Embryonic facial prominence (tissue), 1 donor: ENCODE measurements around the gene TEX22.

Experiments
- DNase-seq: peaks from one replicate; pipeline ENCODE4 v3.0.0-alpha.2; 2016; ENCODE audit errors: extremely low spot score

Gene TEX22

GRCh38 chr14:105420974-105421674 lies 22.8 kb downstream of the TEX22 start:
- DNase-seq: no peak

GRCh38 chr14:105421723-105422615 lies 23.6 kb downstream of the TEX22 start:
- no peak for DNase-seq

- no peak for DNase-seq
Measured at GRCh38 chr14:105422695-105423487, 24.6 kb downstream of the TEX22 start.

GRCh38 chr14:105423488-105424195 lies 25.3 kb downstream of the TEX22 start:
- no peak for DNase-seq

GRCh38 chr14:105424861-105425260 lies 26.5 kb downstream of the TEX22 start:
- DNase-seq: no peak

- no peak for DNase-seq
Measured at GRCh38 chr14:105425823-105426247, 27.5 kb downstream of the TEX22 start.

GRCh38 chr14:105426416-105427130 lies 28.2 kb downstream of the TEX22 start:
- no peak for DNase-seq

GRCh38 chr14:105427412-105427811 lies 29.1 kb downstream of the TEX22 start:
- DNase-seq: no peak

- no peak for DNase-seq
Measured at GRCh38 chr14:105427936-105428485, 29.7 kb downstream of the TEX22 start.

- DNase-seq: no peak
Measured at GRCh38 chr14:105430042-105430441, 31.7 kb downstream of the TEX22 start.

- DNase-seq: no peak
Measured at GRCh38 chr14:105430565-105430964, 32.2 kb downstream of the TEX22 start.

- no peak for DNase-seq
Measured at GRCh38 chr14:105431256-105431655, 32.9 kb downstream of the TEX22 start.

GRCh38 chr14:105432657-105433056 lies 34.3 kb downstream of the TEX22 start:
- DNase-seq: no peak

- no peak for DNase-seq
Measured at GRCh38 chr14:105433161-105433605, 34.8 kb downstream of the TEX22 start.

- DNase-seq: no peak
Measured at GRCh38 chr14:105436402-105436801, 38.1 kb downstream of the TEX22 start.

- no peak for DNase-seq
Measured at GRCh38 chr14:105436891-105437722, 38.8 kb downstream of the TEX22 start.

- DNase-seq: no peak
Measured at GRCh38 chr14:105437723-105438500, 39.6 kb downstream of the TEX22 start.

- no peak for DNase-seq
Measured at GRCh38 chr14:105439179-105439578, 40.8 kb downstream of the TEX22 start.
